Psoas muscle (tissue), 8 donors: ENCODE data around the gene SLC35D3. TPM values are rescaled to one million over a fixed set of nuclear protein-coding genes. Genes with fewer than 3 reads are reported as not detected.

Experiments used
- ATAC-seq, 4 donors: fragments of 200-7000 bp; cut with Tn5 transposase; one replicate each; pipeline ENCODE4 v1.9.1; 2020; ENCODE audit warnings: moderate library complexity in 3 of 4, mild to moderate bottlenecking in 2 of 4
- DNase-seq, 2 donors: peaks; one replicate each; pipeline ENCODE4 v3.0.0-alpha.2; 2020
- H3K27ac ChIP-seq: fragments of 200-600 bp; one replicate; pipeline ENCODE4 v1.8.0; 2022
- H3K27me3 ChIP-seq, 3 donors: fragments of 200-600 bp in 1 of 3; one replicate each; pipeline versions ENCODE4 v1.6.1 to v1.8.0; 2013 to 2022; ENCODE audit warnings: low read length in 2 of 3, mild to moderate bottlenecking in 2 of 3, moderate library complexity in 1 of 3; ENCODE audit not compliant: insufficient read depth in 3 of 3
- H3K36me3 ChIP-seq, 2 donors: fragments of 200-600 bp in 1 of 2; one replicate each; pipeline versions ENCODE4 v1.6.1 to v1.8.0; 2013 to 2022; ENCODE audit warnings: low read depth in 1 of 2, mild to moderate bottlenecking in 1 of 2, moderate library complexity in 1 of 2; ENCODE audit not compliant: insufficient read depth in 1 of 2
- H3K4me1 ChIP-seq: fragments of 200-600 bp; one replicate; pipeline ENCODE4 v1.8.0; 2022
- H3K4me3 ChIP-seq: fragments of 200-600 bp; one replicate; pipeline ENCODE4 v1.8.0; 2022; ENCODE audit warnings: mild to moderate bottlenecking
- H3K9me3 ChIP-seq: fragments of 200-600 bp; one replicate; pipeline ENCODE4 v1.8.0; 2022
- WGBS, 3 donors: extraction: QIAGEN DNeasy Blood & Tissue Kit; methylation state at CpG; one replicate each; pipeline versions ENCODE4 v1.1.6 to v1.1.7; 2013; 5-methylcytosine and 5-hydroxymethylcytosine counted together
- intact Hi-C, 2 donors: fragments of 100-400 bp; cut with DNase I; formaldehyde crosslinking; loops; one replicate each; pipeline versions ENCODE4 v1.11.0 to v1.14.2; 2022
- polyA plus RNA-seq, 3 donors: library from polyadenylated mRNA; stranded (reverse); fragments of 200-250 nt; gene quantifications; one replicate each; pipeline ENCODE4 v1.2.3, GENCODE V29; 2013
- total RNA-seq, 4 donors: library from RNA; stranded (reverse); fragmentation: NEBNext Ultra II Directional in 2 of 4; extraction: Animal tissue kit (Norgen Biotek cat#: 25700) in 2 of 4; gene quantifications; one replicate each; pipeline versions ENCODE4 v1.2.1 to v1.2.4, GENCODE V29; 2021 to 2023
- TF ChIP-seq, protein P1 (sequence below): fragments of 200-600 bp; IDR thresholded peaks from one replicate; pipeline ENCODE4 v1.8.0; 2022; ENCODE audit warnings: antibody characterized with exemption
- donor health status: healthy with polysubstance abuse.
- donor health status: DM: no; HTN: no; CAD: no; lungs with moderate emphysema.
- donor health status: Bipolar disorder and iron deficiency.
- donor health status: healthy.
- donor health status: DM: yes; HTN: yes; CAD: no.
- donor health status: DM: no; HTN: no; CAD: no.
- donor health status: DM: no; HTN: no; CAD: no.
- donor health status: DM: yes; HTN: yes; CAD: no.

SLC35D3 gene
- total and polyA plus RNA-seq, 7 donors: not detected

DNA sequence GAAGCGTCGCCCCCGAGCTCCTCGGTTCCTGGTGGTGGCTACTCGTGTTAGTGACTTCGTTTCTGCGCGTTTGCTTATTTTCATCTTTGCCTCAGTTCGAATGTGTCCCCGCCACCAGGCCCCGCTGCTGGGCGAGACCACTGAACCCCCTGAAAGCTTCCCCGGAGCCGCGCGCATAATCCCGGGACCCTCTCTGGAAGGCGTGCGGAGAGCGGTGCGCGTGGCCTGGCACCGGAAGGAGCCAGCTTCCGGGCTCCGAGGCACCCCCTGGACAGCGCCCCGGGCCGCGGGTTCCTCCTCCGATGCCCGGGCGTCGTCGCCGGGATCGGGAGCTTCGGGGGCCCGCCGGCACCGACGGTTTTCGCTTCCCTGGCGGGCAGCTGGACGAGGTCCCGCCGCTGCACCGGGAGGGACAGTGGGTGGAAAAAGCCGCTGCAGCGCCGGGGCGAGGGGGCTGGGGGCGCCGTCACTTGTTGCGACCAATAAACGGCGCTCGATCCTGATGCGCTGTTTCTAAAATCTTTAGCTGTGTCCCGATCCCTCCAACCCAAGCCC is 643 bp upstream of the SLC35D3 start:
- 0 to 1% (median 0%) methylated on average over 52 to 59 of the region's 59 CpGs for WGBS, 3 donors
- no peaks in the 10 kb centered on the region for H3K36me3 ChIP-seq
- DNase-seq (peak in 1 of 2 donors; percentile 18), ATAC-seq (peak in 3 of 4 donors; percentile 35 to 52 (median 40))
- peaks cover 20% of the 10 kb centered on the region for H3K4me1 ChIP-seq
- H3K27me3 ChIP-seq: peaks cover 0 to 83% (median 32%) of the 10 kb centered on the region in 3 donors
- no peak overlapping the region for H3K27ac ChIP-seq
- TF ChIP-seq, protein P1, sequence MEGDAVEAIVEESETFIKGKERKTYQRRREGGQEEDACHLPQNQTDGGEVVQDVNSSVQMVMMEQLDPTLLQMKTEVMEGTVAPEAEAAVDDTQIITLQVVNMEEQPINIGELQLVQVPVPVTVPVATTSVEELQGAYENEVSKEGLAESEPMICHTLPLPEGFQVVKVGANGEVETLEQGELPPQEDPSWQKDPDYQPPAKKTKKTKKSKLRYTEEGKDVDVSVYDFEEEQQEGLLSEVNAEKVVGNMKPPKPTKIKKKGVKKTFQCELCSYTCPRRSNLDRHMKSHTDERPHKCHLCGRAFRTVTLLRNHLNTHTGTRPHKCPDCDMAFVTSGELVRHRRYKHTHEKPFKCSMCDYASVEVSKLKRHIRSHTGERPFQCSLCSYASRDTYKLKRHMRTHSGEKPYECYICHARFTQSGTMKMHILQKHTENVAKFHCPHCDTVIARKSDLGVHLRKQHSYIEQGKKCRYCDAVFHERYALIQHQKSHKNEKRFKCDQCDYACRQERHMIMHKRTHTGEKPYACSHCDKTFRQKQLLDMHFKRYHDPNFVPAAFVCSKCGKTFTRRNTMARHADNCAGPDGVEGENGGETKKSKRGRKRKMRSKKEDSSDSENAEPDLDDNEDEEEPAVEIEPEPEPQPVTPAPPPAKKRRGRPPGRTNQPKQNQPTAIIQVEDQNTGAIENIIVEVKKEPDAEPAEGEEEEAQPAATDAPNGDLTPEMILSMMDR: no peak
- H3K9me3 ChIP-seq: no peaks in the 10 kb centered on the region
- intact Hi-C loops: no loop called here
- H3K4me3 ChIP-seq: peak overlapping the region; percentile 69

DNA sequence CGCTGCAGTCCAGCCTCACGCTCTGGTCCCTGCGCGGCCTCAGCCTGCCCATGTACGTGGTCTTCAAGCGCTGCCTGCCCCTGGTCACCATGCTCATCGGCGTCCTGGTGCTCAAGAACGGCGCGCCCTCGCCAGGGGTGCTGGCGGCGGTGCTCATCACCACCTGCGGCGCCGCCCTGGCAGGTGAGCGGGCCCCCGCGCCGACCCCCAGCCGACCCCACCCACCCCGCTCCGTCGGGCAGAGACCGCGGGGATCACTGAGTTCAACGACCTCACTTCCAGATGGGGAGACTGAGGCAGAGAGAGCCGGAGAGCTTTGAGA is 545 bp downstream of the SLC35D3 start:
- Histone ChIP-seq H3K27ac (no peak overlapping the region), H3K27me3 (peaks cover 0 to 73% (median 30%) of the 10 kb centered on the region in 3 donors), H3K4me3 (peak overlapping the region; percentile 69), H3K4me1 (peaks cover 20% of the 10 kb centered on the region), H3K36me3 (no peaks in the 10 kb centered on the region), H3K9me3 (no peaks in the 10 kb centered on the region)
- 0 to 2% (median 1%) methylated on average over 29 of the region's 29 CpGs for WGBS, 3 donors
- no peak for DNase-seq
- intact Hi-C loops: no loop called here
- TF ChIP-seq, protein P1: no peak
- peak in 1 of 4 donors; percentile 16 for ATAC-seq

DNA sequence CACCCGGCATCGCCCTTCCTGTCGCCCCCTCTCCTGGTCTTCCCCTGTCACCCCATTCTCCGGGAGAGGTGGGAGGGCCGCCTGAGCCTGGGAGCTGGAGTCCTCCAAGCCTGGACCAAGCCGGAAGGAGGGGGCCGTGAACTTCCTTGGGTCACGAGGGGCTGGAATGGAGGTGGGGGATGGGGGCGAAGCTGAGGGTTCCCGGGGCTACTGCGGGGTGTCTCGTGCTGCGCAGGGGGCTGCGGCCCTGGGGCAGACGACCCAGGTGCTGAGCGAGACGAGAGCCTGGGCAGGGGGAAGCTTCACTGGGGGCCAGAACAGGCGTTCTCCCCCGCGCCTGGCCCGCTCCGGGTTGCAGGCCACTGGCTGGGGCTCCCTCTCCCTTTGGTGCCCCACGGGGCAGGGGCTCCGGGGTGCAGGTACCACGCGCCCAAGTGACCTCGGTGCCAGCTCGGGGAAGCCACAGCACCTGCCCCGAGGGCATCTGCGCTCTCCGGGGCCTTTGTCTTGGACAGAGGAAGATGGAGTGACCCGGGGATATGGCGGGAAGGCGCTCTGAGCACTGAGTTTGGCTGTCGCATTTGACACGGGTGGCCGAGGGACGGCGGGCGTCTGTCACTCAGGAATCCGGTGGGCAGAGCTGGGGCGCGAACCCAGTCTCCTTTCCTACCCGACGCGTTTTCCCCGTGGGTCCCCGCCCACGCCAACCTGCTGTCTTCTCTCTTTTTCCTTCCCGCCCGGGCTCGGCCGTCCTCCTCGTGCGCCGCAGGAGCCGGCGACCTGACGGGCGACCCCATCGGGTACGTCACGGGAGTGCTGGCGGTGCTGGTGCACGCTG is 1.2 kb downstream of the SLC35D3 start:
- DNase-seq (no peak), ATAC-seq (no peak)
- no peaks in the 10 kb centered on the region for H3K36me3 ChIP-seq
- peaks cover 20% of the 10 kb centered on the region for H3K4me1 ChIP-seq
- H3K27ac ChIP-seq: no peak overlapping the region
- no peaks in the 10 kb centered on the region for H3K9me3 ChIP-seq
- H3K27me3 ChIP-seq: peaks cover 0 to 66% (median 29%) of the 10 kb centered on the region in 3 donors
- WGBS, 3 donors: 2 to 6% (median 4%) methylated on average over 52 to 65 of the region's 65 CpGs
- H3K4me3 ChIP-seq: peak overlapping the region; percentile 69
- intact Hi-C loops: no loop called here
- TF ChIP-seq, protein P1: no peak

DNA sequence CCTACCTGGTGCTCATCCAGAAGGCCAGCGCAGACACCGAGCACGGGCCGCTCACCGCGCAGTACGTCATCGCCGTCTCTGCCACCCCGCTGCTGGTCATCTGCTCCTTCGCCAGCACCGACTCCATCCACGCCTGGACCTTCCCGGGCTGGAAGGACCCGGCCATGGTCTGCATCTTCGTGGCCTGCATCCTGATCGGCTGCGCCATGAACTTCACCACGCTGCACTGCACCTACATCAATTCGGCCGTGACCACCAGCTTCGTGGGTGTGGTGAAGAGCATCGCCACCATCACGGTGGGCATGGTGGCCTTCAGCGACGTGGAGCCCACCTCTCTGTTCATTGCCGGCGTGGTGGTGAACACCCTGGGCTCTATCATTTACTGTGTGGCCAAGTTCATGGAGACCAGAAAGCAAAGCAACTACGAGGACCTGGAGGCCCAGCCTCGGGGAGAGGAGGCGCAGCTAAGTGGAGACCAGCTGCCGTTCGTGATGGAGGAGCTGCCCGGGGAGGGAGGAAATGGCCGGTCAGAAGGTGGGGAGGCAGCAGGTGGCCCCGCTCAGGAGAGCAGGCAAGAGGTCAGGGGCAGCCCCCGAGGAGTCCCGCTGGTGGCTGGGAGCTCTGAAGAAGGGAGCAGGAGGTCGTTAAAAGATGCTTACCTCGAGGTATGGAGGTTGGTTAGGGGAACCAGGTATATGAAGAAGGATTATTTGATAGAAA is 2.0 kb downstream of the SLC35D3 start:
- TF ChIP-seq, protein P1: no peak
- Histone ChIP-seq H3K4me3 (no peak overlapping the region), H3K27me3 (peaks cover 0 to 58% (median 29%) of the 10 kb centered on the region in 3 donors), H3K4me1 (peaks cover 20% of the 10 kb centered on the region), H3K36me3 (no peaks in the 10 kb centered on the region), H3K9me3 (no peaks in the 10 kb centered on the region), H3K27ac (no peak overlapping the region)
- 51 to 63% (median 63%) methylated on average over 40 of the region's 40 CpGs for WGBS, 3 donors
- intact Hi-C loops: no loop called here
- DNase-seq (no peak), ATAC-seq (no peak)
